ENCODE data around the gene MAD1L1.
"Not testable (repeated sequence)": the region's sequence is repeated elsewhere in the genome, so short reads cannot be mapped to it uniquely, and the experiment has no call there.

Gene MAD1L1

DNA sequence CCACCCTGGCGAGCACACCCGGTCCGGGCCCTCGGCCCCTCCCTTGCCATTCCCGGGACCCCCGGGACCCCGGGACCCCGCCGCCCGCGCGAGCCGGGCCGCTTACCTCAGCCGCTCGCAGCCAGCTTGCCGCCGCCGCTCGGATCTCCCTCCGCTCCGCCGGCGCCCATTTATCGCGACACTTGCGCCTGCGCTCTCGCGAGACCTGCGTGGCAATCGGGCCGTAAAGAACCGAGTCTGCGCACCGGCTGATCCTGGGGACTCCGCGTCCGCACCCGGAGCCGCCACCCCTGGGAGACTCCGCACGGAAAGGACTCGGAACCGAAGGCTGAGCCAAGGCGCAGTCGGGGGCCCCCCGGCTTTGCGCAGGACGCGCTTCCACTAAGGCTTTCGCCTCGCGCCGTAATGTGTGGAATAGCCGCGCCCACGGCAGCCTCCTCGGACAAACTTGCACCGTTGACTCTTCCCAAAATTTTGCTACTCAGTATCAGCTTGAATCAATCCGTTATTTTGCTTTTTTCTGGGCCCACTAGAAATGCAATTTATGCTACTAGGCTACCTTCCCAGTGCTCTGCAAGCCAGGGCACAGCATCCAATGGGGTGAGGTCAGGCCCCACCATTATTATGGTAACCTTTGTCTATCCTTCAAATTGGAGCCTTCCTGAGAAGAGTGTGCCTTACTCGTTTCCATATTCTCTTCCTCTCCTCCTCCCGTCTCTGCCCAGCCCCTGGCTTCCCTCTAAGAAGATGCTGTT, at the start of gene MAD1L1:
TSS of gene MAD1L1 (minus strand) at position 180 of the 755 bp plus-strand sequence. CDS start 2,812 bp downstream, outside the sequence.
- DNase-seq (ENCODE audit: low spot score): peak; percentile 95

DNA sequence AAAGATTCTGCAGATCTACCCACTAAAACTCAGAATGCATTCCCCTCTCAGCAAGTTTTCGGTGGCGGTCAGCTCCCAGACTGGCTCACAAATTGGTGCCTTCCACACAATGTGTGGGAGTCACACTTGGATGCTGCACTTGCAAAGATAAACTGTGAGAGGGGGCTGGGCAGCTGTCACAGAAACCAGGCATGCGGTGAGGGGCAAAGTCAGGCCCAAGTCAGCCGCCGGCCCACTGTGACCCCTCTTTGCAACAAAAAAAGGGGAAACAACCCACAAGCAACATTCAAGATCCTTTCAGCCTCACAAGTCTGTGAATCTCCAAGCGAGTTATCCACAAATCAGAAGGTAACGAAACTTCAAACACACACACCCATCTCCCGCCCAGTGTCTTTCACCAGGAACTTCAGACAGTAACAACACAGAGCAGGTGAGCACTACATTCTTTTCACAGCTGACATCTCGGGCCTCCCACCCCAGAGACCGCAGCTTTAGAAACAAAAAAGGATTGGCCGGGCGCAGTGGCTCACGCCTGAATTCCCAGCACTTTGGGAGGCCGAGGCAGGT, 49.5 kb upstream of the MAD1L1 start:
- DNase-seq (ENCODE audit: low spot score): no peak

DNA sequence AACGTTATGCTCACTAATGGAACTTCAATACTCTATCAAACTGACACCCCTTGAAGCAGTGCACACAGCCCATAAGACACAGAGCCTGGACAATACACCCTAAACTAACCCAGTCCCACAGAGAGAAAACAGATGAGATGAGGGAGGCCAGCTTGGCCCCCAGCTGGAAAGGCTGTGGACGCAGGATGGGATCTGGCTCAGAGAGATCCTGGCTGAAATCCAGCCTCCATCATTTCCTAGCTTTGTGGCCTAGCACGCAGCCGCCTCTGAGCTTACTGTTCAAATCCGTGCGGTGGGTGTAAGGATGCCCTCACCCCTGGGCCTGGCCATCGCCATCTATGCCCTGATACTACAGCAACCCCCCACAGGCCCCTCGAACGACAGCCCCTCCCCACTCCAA, 48.8 kb upstream of the MAD1L1 start:
- no peak for DNase-seq (ENCODE audit: low spot score)

DNA sequence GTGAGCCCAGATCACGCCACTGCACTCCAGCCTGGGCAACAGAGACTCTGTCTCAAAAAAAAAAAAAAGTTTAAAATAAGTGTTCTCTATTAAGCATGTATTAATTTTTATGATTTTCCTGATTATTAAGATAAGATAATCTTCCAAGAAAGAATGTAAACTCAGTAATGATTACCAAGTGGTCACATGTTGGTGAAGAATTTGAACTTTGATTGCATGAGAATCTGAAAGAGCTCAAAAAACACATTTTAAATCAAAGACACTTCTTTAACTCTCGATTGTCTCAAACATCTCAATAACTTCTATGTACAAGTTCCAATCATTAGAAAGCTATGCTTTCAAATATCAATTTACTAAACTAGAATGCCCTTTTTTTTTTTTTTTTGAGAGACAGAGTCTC, 47.7 kb upstream of the MAD1L1 start:
- DNase-seq (ENCODE audit: low spot score): no peak

DNA sequence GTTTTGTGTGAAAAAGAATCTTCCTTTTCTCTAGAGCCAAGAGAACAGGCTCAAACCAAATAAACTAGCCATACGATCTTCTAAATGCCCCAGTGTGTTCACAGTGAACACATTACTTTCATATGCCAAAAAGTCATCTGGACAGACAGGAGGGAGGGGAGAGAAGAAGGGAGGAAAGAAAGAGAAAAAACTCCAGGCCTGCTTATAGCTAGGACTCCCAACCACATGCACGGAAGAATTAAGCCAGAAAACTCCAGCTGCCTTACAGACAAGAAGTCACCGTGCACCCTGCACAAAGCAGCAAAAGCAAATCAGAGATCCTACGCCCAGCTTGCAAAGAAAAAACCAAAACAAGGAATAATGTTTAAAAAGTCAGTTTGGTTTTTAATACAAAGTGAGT, 47.2 kb upstream of the MAD1L1 start:
- DNase-seq (ENCODE audit: low spot score): no peak

DNA sequence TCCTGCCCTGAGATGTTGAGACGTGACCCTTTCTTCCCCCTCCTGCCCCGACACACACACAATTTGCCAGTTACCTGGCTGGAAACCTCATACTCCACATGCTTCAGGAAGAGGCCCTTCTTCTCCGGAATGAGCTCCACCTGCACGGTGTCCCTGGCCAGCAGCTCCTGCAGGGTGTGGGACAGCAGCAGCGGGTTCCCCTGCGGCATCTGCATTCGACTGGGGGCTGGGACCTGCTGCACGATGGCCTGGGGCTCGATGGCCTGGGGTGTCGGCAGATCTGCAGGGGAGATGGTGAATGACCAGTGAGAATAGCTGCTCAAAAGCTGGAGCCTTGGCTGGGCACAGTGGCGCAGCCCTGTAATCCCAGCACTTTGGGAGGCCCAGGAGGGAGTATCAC, 45.3 kb upstream of the MAD1L1 start:
- DNase-seq (ENCODE audit: low spot score): no peak

DNA sequence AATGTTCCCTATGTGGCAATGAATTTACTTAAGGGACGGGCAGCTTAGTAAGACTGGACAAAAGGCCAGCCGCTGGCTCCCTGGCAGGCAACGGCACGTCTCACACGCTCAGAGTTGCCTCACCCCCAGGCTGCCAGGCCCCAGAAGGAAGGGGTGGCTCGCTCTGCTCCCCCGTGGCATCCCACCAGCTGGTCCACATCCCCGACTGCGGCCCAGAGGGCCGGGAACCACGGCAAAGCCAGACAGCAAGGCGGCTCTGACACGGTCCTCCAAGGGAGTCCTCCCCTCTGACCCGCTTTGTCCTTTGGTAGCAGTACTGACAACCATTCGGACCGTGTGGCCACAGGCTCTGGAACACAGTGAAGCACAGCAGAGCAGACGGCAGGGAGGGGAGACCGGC, 43.4 kb upstream of the MAD1L1 start:
- no peak for DNase-seq (ENCODE audit: low spot score)

DNA sequence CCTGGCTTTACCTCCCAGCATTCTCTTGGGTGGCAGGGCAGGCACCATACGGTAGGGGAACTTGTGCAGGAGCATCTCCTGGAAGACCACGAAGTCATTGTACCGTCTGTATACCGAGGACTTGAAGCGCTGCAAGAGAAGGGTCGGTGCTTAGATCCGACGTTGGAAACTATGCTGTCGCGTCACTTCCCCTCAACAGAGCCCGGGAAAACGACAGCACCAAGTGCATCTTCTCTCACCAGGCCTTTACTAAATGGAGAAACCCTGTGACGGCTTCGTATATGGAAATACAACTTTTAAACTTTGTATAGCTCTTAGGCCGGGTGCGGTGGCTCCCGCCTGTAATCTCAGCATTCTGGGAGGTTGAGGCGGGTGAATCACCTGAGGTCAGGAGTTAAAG, 42.4 kb upstream of the MAD1L1 start:
- DNase-seq (ENCODE audit: low spot score): no peak

DNA sequence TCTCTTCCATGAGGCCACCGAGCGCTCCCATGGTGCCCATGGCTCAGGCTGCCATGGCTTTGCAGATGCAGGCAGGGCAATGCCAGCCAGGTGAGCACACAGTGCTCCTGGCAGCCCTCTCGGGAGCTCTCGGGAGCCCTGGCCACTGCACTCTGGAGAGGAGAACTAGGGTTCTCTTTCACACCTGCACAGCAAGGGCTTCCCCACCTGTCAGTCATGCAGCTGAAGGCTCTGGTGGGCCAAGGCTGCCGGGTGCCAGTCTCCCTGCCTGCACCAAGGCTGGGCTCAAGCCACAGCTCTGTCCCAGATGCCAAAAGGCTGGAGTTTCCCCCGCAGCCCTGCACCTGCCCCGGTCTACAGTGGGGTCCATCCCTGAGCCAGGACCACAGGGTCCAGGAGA, 41.9 kb upstream of the MAD1L1 start:
- DNase-seq (ENCODE audit: low spot score): no peak

DNA sequence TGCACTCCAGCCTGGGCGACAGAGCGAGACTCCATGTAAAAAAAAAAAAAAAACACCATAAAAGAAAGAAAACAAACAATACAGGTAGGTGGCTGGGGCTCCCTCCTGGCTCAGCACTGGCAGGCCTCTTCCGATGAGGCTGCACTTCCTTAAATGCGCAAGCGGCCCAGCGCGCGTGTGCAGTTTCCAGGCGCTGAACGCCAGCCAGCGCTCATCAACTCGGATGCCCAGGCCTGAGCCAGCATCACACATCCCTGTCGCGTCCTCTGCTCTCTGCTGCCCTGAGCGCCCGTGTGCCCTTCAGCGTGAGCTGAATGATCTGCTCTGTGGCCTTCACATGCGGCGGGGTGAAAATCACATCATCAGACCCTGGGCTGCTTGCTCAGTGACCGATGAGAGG, 41.1 kb upstream of the MAD1L1 start:
- no peak for DNase-seq (ENCODE audit: low spot score)

DNA sequence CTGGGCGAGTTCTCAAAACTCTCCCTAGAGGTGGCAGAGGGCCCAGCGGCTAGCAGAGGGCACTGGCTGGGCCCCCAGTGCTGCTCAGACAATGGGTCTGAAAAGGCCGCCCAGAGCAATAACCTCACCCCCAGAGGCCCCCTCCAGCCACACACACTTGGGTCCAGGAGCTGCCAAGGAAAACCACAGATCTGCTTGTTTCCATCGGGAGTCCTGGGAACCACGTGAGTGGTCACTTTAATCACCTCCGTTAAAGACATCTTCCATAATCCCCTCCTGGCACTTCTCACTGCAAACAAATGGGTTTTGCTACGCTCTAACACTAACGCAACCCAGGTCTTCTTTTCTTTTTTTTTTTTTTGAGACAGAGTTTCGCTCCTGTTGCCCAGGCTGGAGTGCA, 39.3 kb upstream of the MAD1L1 start:
- no peak for DNase-seq (ENCODE audit: low spot score)

DNA sequence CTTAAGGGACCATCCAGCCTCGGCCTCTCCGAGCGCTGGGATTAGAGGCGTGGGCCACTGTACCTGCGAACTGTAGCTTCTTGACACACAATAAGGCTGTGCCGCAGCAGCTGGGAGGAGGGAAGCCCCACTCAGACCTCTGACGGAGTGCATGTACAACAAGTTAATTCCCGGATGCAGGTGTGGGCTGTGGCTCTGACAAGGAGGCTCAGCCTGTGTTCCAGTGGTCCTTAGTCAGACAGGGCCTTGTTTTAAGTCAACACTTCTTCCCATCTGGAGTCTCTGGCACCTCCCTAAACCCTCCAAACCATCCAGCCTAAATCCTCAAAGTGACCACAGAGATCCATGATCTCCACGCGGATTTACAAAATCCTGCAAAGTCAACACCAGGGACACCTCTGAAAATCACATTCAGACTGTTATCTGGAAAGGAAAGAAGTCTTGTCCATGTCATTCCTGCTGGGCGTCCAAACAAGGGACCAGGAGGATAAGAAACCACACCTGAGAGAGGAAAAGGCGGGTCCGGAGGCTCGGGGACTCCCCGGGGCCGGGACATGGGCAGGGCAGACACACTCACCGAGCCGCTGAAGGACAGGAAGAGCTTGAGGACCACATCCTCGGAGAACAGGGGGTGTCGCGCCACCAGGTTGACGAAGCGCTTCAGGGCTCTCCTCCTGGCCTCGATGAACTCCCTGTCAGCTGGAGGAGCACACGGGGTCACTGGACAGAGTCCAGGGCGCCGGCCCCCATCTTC, 38.7 kb upstream of the MAD1L1 start:
- no peak for DNase-seq (ENCODE audit: low spot score)

DNA sequence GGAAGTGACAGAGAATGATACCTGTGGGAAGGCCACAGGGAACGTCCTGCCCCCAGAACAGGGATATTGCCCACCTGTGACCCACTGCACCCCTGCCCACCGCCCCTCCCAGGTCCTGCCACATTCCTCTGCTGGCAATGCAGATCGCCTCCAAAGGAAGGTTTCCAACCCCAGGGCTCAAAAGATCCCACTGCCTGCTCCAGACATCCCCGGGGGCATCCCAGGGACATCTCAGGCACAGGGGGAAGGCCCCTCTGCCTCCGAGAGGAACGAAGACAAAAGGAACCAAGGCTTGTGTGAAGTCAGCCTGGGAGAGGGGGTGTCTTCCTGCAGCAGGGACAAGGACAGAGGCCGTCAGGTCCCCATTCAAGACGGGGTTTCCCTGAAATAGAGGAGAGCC, 37.8 kb upstream of the MAD1L1 start:
- DNase-seq (ENCODE audit: low spot score): no peak

DNA sequence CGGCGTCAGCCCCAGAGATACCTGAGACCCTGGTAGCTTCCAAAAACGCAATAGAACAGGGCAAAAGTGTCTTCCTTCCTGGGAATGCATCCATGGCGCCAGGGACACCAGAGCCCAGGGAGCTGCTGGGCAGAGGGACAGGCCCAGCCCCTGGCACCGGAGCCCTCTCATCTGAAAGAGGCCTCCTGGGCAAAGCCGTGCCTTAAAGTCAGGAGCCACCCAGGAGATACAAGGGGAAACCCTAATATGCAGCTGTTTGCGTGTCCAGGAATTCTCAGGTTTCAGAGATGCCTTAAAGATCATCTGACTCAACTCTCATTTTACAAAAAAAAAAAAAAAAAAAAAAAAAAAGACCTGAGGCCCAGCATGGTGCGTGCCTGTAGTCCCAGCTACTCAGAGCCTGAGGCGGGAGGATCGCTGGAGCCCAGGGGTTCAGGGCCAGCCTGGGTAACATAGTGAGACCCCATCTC, 37.3 kb upstream of the MAD1L1 start:
- no peak for DNase-seq (ENCODE audit: low spot score)

DNA sequence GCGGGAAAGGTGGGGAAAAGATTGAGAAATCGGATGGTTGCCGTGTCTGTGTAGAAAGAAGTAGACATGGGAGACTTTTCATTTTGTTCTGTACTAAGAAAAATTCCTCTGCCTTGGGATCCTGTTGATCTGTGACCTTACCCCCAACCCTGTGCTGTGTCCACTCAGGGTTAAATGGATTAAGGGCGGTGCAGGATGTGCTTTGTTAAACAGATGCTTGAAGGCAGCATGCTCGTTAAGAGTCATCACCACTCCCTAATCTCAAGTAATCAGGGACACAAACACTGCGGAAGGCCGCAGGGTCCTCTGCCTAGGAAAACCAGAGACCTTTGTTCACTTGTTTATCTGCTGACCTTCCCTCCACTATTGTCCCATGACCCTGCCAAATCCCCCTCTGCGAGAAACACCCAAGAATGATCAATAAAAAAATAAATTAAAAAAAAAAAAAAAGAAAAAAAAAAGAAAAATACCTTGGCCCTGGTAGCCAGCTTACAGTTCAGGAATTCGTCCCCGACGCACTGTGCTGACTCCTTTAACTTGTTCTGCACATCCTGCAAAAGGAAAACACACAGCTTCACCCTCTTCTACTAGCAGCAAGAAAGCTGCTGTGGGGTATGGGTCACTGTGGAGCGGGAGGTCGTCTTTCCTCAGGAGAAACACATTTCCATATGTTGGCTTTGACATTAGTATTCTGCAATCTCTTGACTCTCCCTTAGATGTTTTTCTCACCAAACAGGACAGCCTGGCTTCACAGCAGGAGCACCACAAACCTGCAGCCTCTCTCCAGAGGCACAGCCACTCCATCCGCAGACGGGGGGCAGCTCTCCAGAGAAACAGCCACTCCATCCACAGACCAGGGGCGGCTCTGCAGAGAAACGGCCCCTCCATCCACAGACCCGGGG, 36.6 kb upstream of the MAD1L1 start:
- DNase-seq (ENCODE audit: low spot score): not testable (repeated sequence)

DNA sequence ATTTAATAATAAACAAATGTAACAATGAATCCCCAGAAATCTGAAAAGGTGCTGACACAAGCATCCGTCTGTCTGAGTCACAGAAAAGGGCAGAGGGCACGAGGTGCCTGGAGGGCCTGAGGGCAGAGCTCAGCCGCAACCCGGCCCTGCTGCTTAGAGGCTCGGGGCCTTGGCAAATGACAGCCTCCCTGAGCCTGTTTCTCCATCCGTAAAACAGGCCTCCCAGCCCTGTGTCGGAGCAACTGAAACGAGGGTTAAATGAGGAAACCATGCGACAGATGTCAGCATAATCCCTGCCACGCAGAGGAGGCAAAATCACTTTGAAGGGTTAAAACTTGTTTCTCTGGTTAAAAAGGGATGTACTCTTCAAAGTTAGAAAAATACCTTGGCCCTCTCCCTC, 34.2 kb upstream of the MAD1L1 start:
- DNase-seq (ENCODE audit: low spot score): no peak

DNA sequence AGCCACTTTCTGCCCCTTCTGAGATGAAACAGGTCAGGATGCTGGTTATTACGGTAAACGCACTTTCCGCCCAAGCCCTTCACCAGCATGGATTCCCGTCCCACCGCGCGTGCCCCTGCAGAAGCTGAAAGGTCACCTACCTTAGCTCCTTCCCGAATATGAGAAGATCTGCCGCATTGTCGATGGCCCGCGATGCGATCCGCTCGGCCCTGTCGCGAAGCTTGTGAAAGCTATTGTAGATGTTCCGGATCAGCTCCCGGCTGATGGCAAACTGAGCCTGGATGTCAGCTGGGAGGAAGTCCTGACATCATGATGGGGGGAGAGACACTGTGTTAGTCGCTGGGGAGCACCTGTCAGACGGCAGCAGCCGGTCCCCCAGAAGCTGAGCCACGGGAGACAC, 31.4 kb upstream of the MAD1L1 start:
- DNase-seq (ENCODE audit: low spot score): no peak

DNA sequence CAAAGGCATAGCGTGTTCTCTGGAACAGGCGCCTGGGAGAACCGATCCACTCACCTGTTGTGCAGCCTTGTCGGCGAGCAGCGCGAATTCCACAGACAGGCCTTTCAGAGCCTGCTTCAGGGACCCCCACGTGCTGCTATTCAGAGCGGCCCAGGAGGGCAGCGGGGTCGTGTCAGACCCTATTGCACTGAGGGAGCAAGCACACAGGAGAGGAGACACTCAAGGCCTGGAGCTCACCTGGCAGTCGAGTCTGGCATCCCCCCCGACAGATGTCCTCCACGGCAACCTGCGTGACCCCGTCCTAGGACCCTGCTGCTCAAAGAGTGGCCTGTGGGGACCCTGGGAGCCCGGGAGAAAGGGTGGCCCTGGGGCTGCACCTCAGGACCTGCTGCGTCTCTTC, 30.4 kb upstream of the MAD1L1 start:
- no peak for DNase-seq (ENCODE audit: low spot score)

DNA sequence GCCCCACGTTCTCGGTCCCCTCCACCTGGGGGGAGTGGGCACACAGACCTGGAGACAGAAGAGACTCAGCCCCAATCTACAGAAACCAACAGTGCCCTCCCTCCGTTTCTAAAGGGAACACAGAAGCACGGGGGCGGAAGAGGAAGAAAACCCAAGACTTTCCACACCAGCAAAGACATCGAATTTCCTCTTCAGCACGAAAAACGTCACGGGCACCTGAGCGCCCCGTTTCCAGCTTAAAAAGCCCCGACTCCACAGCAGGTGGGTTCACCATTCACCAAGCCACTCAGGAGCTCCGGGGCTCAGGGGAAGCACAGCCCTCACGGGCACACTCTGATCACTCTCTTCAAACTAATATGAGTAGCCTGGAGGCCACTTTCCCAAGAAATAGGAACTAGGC, 28.9 kb upstream of the MAD1L1 start:
- peak; percentile 68 for DNase-seq (ENCODE audit: low spot score)

DNA sequence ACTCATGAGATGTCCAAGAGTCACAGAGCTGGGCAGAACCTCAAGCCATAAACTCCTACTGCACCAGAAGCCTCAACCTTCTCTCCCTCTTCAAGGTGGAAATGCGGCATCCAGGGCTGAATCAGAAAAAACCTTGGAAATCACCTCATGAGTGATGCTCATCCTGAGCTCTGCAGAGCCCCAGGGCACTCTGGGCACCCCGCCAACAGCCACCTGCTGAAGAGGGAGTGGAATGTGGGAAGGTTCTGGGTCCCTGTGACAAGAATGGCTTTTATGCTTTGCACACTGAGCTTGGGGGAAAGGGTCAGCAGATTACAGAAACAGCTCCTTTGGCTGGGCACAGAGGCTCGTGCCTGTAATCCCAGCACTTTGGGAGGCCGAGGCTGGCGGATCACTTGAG, 28.1 kb upstream of the MAD1L1 start:
- no peak for DNase-seq (ENCODE audit: low spot score)

DNA sequence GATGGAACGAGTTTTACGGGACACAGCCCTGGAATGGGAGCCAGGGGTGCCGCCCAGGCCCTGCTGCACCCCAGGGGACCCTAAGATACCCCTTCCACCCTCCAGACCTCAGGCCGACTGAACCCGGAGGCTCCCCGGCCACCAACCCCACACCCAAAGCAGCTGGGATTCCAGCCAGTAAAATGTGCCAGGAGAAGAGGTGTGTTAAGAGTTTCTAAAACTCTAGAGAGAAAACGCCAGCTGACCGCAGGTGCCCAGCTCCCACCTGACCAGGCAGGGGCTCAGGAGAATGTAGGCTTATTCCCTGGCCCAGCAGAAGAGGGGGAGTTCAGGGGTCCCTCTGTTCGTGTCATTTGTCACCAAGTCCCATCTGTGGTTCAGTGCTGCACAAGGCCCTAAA, 26.7 kb upstream of the MAD1L1 start:
- no peak for DNase-seq (ENCODE audit: low spot score)

DNA sequence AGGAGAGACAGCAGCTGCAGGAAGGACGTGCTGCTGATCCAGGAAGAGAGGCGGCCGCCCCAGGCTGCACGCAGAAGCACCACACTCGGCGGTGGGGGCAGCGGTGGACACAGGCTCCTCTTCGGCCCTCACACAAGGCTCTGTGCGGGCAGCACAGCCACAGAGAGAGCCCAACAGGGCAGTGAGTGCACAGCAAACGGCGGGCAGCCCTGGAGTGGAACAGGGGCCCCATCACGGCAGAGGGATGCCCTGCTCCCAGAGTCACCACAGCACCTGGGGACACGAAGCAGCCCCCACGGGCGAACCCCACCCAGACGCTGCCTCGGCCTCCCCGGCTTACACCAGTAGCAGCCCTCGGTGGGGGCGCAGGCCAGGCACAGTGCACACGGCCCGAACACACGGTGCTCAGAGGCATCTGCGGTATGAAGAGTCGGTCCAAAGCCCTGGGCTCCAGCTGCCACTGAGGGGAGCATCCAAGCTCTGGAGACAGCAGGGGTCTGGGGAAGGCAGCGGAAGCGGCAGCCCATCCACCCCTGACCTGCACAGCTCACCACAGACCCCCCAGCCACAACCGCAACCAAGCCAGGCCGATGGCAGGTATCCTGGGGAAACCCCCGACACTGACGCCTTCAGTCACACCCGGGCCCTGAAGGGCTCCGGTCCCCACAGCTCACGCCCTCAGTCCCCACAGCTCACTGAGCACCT, 26.1 kb upstream of the MAD1L1 start:
- peak; percentile 57 for DNase-seq (ENCODE audit: low spot score)
